Large intestine (tissue), 3 donors: Measurements from ENCODE around the gene TTF2. TPM values are rescaled to one million over a fixed set of nuclear protein-coding genes. Genes with fewer than 3 reads are reported as not detected.
"Not testable (repeated sequence)": the region's sequence is repeated elsewhere in the genome, so short reads cannot be mapped to it uniquely, and the experiment has no call there.

ENCODE experiments used
- DNase-seq, 2 donors: peaks; one replicate each; pipeline versions ENCODE4 v3.0.0 to v3.0.0-alpha.2; 2013
- H3K27ac ChIP-seq: one replicate; pipeline ENCODE4 v1.5.1; 2013; ENCODE audit warnings: low read length
- H3K27me3 ChIP-seq: 2 replicates; pipeline ENCODE4 v1.6.1; 2013; ENCODE audit warnings: low read length; ENCODE audit not compliant: control insufficient read depth, insufficient read depth
- H3K36me3 ChIP-seq: 2 replicates; pipeline ENCODE4 v1.6.1; 2013; ENCODE audit warnings: low read length; ENCODE audit not compliant: control insufficient read depth, insufficient read depth
- H3K4me1 ChIP-seq: one replicate; pipeline ENCODE4 v1.6.1; 2013; ENCODE audit warnings: low read length; ENCODE audit not compliant: control insufficient read depth, insufficient read depth
- H3K4me3 ChIP-seq: one replicate; pipeline ENCODE4 v1.5.1; 2013; ENCODE audit warnings: low read length
- H3K9me3 ChIP-seq: one replicate; pipeline ENCODE4 v1.6.1; 2013; ENCODE audit warnings: mild to moderate bottlenecking, low read depth, low read length, moderate library complexity; ENCODE audit not compliant: control insufficient read depth
- WGBS: methylation state at CpG from one replicate; pipeline ENCODE4 v1.1.5; 2013; ENCODE audit warnings: low lambda C conversion rate; ENCODE audit not compliant: insufficient coverage; 5-methylcytosine and 5-hydroxymethylcytosine counted together
- polyA plus RNA-seq: library from polyadenylated mRNA; unstranded; fragments of 120-200 nt; gene quantifications from one replicate; pipeline ENCODE4 v1.2.1, GENCODE V29; 2013

Gene TTF2
- polyA plus RNA-seq, 1 donor = 19.8 TPM

GRCh38 chr1:117089996-117090395, 29.9 kb downstream of the TTF2 start:
- WGBS = no CpG with 5 or more reads among the region's 2 CpGs
- Histone ChIP-seq H3K9me3 (no peaks in the 10 kb centered on the region), H3K27me3 (no peaks in the 10 kb centered on the region), H3K4me3 (no peak overlapping the region), H3K36me3 (peaks cover 25% of the 10 kb centered on the region), H3K27ac (no peak overlapping the region), H3K4me1 (peaks cover 5% of the 10 kb centered on the region)
- no peak for DNase-seq

GRCh38 chr1:117092594-117092993, 32.5 kb downstream of the TTF2 start:
- H3K27ac ChIP-seq = no peak overlapping the region
- no peaks in the 10 kb centered on the region for H3K9me3 ChIP-seq
- no peak overlapping the region for H3K4me3 ChIP-seq
- H3K36me3 ChIP-seq = peaks cover 28% of the 10 kb centered on the region
- no CpG with 5 or more reads among the region's 5 CpGs for WGBS
- no peaks in the 10 kb centered on the region for H3K27me3 ChIP-seq
- peaks cover 5% of the 10 kb centered on the region for H3K4me1 ChIP-seq
- no peak for DNase-seq

GRCh38 chr1:117093091-117093534, 33.0 kb downstream of the TTF2 start:
- H3K4me1 ChIP-seq = peaks cover 5% of the 10 kb centered on the region
- WGBS = no CpG with 5 or more reads among the region's 7 CpGs
- DNase-seq = peak in 1 of 2 donors; percentile 21
- no peak overlapping the region for H3K4me3 ChIP-seq
- no peaks in the 10 kb centered on the region for H3K9me3 ChIP-seq
- no peak overlapping the region for H3K27ac ChIP-seq
- no peaks in the 10 kb centered on the region for H3K27me3 ChIP-seq
- peaks cover 31% of the 10 kb centered on the region for H3K36me3 ChIP-seq

GRCh38 chr1:117093870-117094621, 33.9 kb downstream of the TTF2 start:
- peak in 1 of 2 donors; percentile 75 for DNase-seq
- Histone ChIP-seq H3K27ac (peak overlapping the region; percentile 35), H3K4me1 (peaks cover 5% of the 10 kb centered on the region), H3K27me3 (no peaks in the 10 kb centered on the region), H3K4me3 (no peak overlapping the region), H3K9me3 (no peaks in the 10 kb centered on the region), H3K36me3 (peaks cover 35% of the 10 kb centered on the region)
- no CpG with 5 or more reads among the region's 6 CpGs for WGBS

GRCh38 chr1:117094841-117095604, 34.9 kb downstream of the TTF2 start:
- Histone ChIP-seq H3K27ac (no peak overlapping the region), H3K36me3 (peaks cover 35% of the 10 kb centered on the region), H3K27me3 (no peaks in the 10 kb centered on the region), H3K4me3 (no peak overlapping the region), H3K9me3 (no peaks in the 10 kb centered on the region), H3K4me1 (peaks cover 5% of the 10 kb centered on the region)
- no peak for DNase-seq
- WGBS = 63% methylated on average over 2 of the region's 7 CpGs

- Histone ChIP-seq H3K9me3 (no peaks in the 10 kb centered on the region), H3K27me3 (no peaks in the 10 kb centered on the region), H3K36me3 (peaks cover 41% of the 10 kb centered on the region), H3K27ac (no peak overlapping the region), H3K4me1 (peaks cover 5% of the 10 kb centered on the region), H3K4me3 (no peak overlapping the region)
- no CpG with 5 or more reads among the region's 3 CpGs for WGBS
- no peak for DNase-seq
Measured at GRCh38 chr1:117096951-117097408, 36.9 kb downstream of the TTF2 start.

- Histone ChIP-seq H3K27me3 (no peaks in the 10 kb centered on the region), H3K9me3 (no peaks in the 10 kb centered on the region), H3K4me1 (peaks cover 5% of the 10 kb centered on the region), H3K27ac (no peak overlapping the region), H3K36me3 (peaks cover 44% of the 10 kb centered on the region), H3K4me3 (no peak overlapping the region)
- no peak for DNase-seq
- 100% methylated on average over 1 of the region's 4 CpGs for WGBS
Measured at GRCh38 chr1:117097443-117097842, 37.3 kb downstream of the TTF2 start.

- 100% methylated on average over 1 of the region's 4 CpGs for WGBS
Measured at GRCh38 chr1:117098287-117098890, 38.3 kb downstream of the TTF2 start.

GRCh38 chr1:117101334-117101733, 41.2 kb downstream of the TTF2 start:
- no peaks in the 10 kb centered on the region for H3K27me3 ChIP-seq
- peaks cover 3% of the 10 kb centered on the region for H3K4me1 ChIP-seq
- DNase-seq = no peak
- H3K36me3 ChIP-seq = peaks cover 34% of the 10 kb centered on the region
- H3K4me3 ChIP-seq = no peak overlapping the region
- WGBS = no CpG with 5 or more reads among the region's 1 CpG
- H3K9me3 ChIP-seq = no peaks in the 10 kb centered on the region
- no peak overlapping the region for H3K27ac ChIP-seq

More at GRCh38 chr1:117098287-117098890, 38.3 kb downstream of the TTF2 start:
- Histone ChIP-seq H3K9me3 (no peaks in the 10 kb centered on the region), H3K4me3 (no peak overlapping the region), H3K27ac (no peak overlapping the region), H3K36me3 (peaks cover 41% of the 10 kb centered on the region), H3K4me1 (peaks cover 5% of the 10 kb centered on the region), H3K27me3 (no peaks in the 10 kb centered on the region)
- no peak for DNase-seq

- not testable (repeated sequence) for H3K9me3 ChIP-seq, DNase-seq, H3K27me3 ChIP-seq, H3K27ac ChIP-seq, H3K4me1 ChIP-seq, H3K4me3 ChIP-seq
- no CpG with 5 or more reads among the region's 3 CpGs for WGBS
- H3K36me3 ChIP-seq = peaks cover 36% of the 10 kb centered on the region
Measured at GRCh38 chr1:117101858-117102257, 41.7 kb downstream of the TTF2 start.
